K562 (cell line): ENCODE results near the gene DNASE1L2. TPM values are rescaled to one million over a fixed set of nuclear protein-coding genes. Genes with fewer than 3 reads are reported as not detected.
A peak's percentile ranks its signal among the peaks of the same experiment; 100 is the strongest.

Experiments used
- ATAC-seq: fragments of 200-7000 bp; cut with Tn5 transposase; 3 replicates; pipeline ENCODE4 v1.9.1; 2020; ENCODE audit warnings: moderate library complexity
- BruUV-seq: library from RNA; stranded (reverse); fragments of 400-500 nt; replicated peaks from 2 replicates; lab custom pipeline; 2021; lab: Mats Ljungman, UMichigan
- CTCF ChIA-PET: fragments of 300-600 bp; formaldehyde crosslinking; extraction: SDS; loops from one replicate; lab custom pipeline; 2021; ENCODE audit warnings: low intra/inter-chr PET ratio; lab: Yijun Ruan, JAX
- POLR2A ChIA-PET: fragments of 300-600, 350-650 bp; sonication (Branson Sonifier 250); formaldehyde crosslinking; extraction: SDS; loops from one replicate; lab custom pipeline; 2021; ENCODE audit warnings: antibody characterized with exemption, inconsistent platforms; lab: Yijun Ruan, JAX
- DNase-seq, 4 experiments: peaks; one replicate each; pipeline versions ENCODE4 v3.0.0 to v3.0.0-alpha.2; 2011 to 2018; ENCODE audit warnings: low spot score in 3 of 4, mixed read lengths in 3 of 4; ENCODE audit errors: extremely low read depth in 1 of 4
- FAIRE-seq: peaks from 2 replicates; lab custom pipeline; 2011; peaks lifted over from hg19 to GRCh38; lab: Jason Lieb, UNC
- H2AFZ ChIP-seq: 2 replicates; pipeline ENCODE4 v1.6.0; 2011; ENCODE audit warnings: low read depth, low read length, control low read depth, inconsistent platforms
- H3K27ac ChIP-seq: fragments of 200-600 bp; 3 replicates; pipeline ENCODE4 v1.8.0; 2011; ENCODE audit warnings: low read depth, mild to moderate bottlenecking, control low read depth, inconsistent platforms, low read length, moderate library complexity, mixed read lengths; ENCODE audit errors: extremely low read depth
- H3K27me3 ChIP-seq, 2 experiments: fragments of 300-600 bp in 1 of 2; 2 replicates in 1 of 2; 3 replicates in 1 of 2; pipeline versions ENCODE4 v1.6.0 to v1.8.0; 2011; ENCODE audit warnings: inconsistent platforms in 2 of 2, low read length in 2 of 2, mild to moderate bottlenecking in 1 of 2, mixed read lengths in 1 of 2, moderate library complexity in 1 of 2; ENCODE audit not compliant: control insufficient read depth in 2 of 2, insufficient read depth in 2 of 2
- H3K36me3 ChIP-seq: fragments of 300-600 bp; 3 replicates; pipeline ENCODE4 v1.8.0; 2011; ENCODE audit warnings: mild to moderate bottlenecking, low read length, inconsistent platforms; ENCODE audit not compliant: control insufficient read depth, insufficient read depth
- H3K4me1 ChIP-seq, 2 experiments: fragments of 200-600 bp in 1 of 2; replicated peaks in 1 of 2; 2 replicates in 1 of 2; 3 replicates in 1 of 2; pipeline versions ENCODE4 v1.5.1 to v1.8.0; 2011; ENCODE audit warnings: inconsistent platforms in 2 of 2, low read length in 2 of 2, mild to moderate bottlenecking in 1 of 2, mixed read lengths in 1 of 2, moderate library complexity in 1 of 2; ENCODE audit not compliant: control insufficient read depth in 2 of 2, insufficient read depth in 2 of 2
- H3K4me2 ChIP-seq: 2 replicates; pipeline ENCODE4 v1.6.1; 2011; ENCODE audit warnings: low read length, control low read depth, inconsistent platforms, mixed read lengths; ENCODE audit not compliant: insufficient read depth
- H3K4me3 ChIP-seq: fragments of 200-600 bp; sonication (generic), shearing (Covaris generic); 2 replicates; pipeline ENCODE4 v1.5.1; 2016; ENCODE audit warnings: control low read depth, inconsistent platforms
- H3K79me2 ChIP-seq: fragments of 200-600 bp; 3 replicates; pipeline ENCODE4 v1.8.0; 2011; ENCODE audit warnings: low read length, inconsistent platforms; ENCODE audit not compliant: control insufficient read depth, insufficient read depth
- H3K9ac ChIP-seq, 2 experiments: 2 replicates each; pipeline versions ENCODE4 v1.6.0 to v1.6.1; 2011; ENCODE audit warnings: low read depth in 2 of 2, low read length in 2 of 2, control low read depth in 1 of 2, inconsistent platforms in 1 of 2, mild to moderate bottlenecking in 1 of 2, mixed read lengths in 1 of 2; ENCODE audit not compliant: insufficient read depth in 1 of 2
- H3K9me1 ChIP-seq: one replicate; pipeline ENCODE4 v1.6.0; 2011; ENCODE audit warnings: inconsistent platforms, mild to moderate bottlenecking, low read length, moderate library complexity; ENCODE audit not compliant: control insufficient read depth, insufficient read depth
- H3K9me3 ChIP-seq: replicated peaks from 2 replicates; pipeline ENCODE4 v1.5.1; 2011; ENCODE audit warnings: low read depth, low read length, inconsistent platforms; ENCODE audit not compliant: control insufficient read depth, insufficient read depth
- H4K20me1 ChIP-seq: replicated peaks from 2 replicates; pipeline ENCODE4 v1.6.1; 2011; ENCODE audit warnings: low read length, inconsistent platforms, mixed read lengths; ENCODE audit not compliant: control insufficient read depth, insufficient read depth
- CBFB ChIP-seq: sonication (generic); formaldehyde crosslinking; IDR thresholded peaks from 2 replicates; pipeline ENCODE4 v1.4.0; 2020; ENCODE audit warnings: mild to moderate bottlenecking, missing genetic modification reagents
- E2F8 ChIP-seq: fragments of 450-650 bp; IDR thresholded peaks from 2 replicates; pipeline ENCODE4 v1.7.1; 2018; ENCODE audit warnings: mild to moderate bottlenecking, low read depth; ENCODE audit not compliant: partially characterized antibody
- ETS1 ChIP-seq: conservative IDR thresholded peaks from 2 replicates; pipeline ENCODE4 v1.6.1; 2011; ENCODE audit warnings: low read depth, mild to moderate bottlenecking, low read length; ENCODE audit not compliant: control insufficient read depth
- MAFF ChIP-seq: IDR thresholded peaks from 2 replicates; pipeline ENCODE4 v1.6.1; 2012; ENCODE audit warnings: low read length, improper control_type of control experiment
- MECOM ChIP-seq: fragments of 250-450 bp; sonication (Bioruptor Pico); IDR thresholded peaks from 2 replicates; pipeline ENCODE4 v1.8.0; 2022; ENCODE audit warnings: inconsistent platforms
- TOE1 ChIP-seq, 2 experiments: fragments of 450-650 bp in 1 of 2; sonication (generic) in 1 of 2; formaldehyde crosslinking in 1 of 2; IDR thresholded peaks; 2 replicates each; pipeline versions ENCODE4 v1.7.1 to v1.8.0; 2016 to 2022; ENCODE audit warnings: borderline replicate concordance in 2 of 2, mild to moderate bottlenecking in 2 of 2, antibody characterized with exemption in 1 of 2, inconsistent platforms in 1 of 2, low read depth in 1 of 2, missing genetic modification reagents in 1 of 2, moderate library complexity in 1 of 2
- UBTF ChIP-seq, 2 experiments: IDR thresholded peaks; 2 replicates each; pipeline ENCODE4 v1.6.1; 2012; ENCODE audit warnings: improper control_type of control experiment in 2 of 2, low read depth in 2 of 2, low read length in 2 of 2, borderline replicate concordance in 1 of 2
- ZNF277 ChIP-seq: fragments of 250-450 bp; sonication (Bioruptor Pico); IDR thresholded peaks from 2 replicates; pipeline ENCODE4 v1.8.0; 2022; ENCODE audit warnings: inconsistent platforms, mild to moderate bottlenecking, moderate library complexity, borderline replicate concordance
- WGBS: fragments of 100-300 bp; shearing (Covaris generic); methylation state at CpG from one replicate; pipeline ENCODE4 v1.1.6; 2016; ENCODE audit warnings: low coverage, mixed read lengths; ENCODE audit not compliant: insufficient coverage; ENCODE audit errors: missing lambda C conversion rate; 5-methylcytosine and 5-hydroxymethylcytosine counted together
- in situ Hi-C: fragments of 300-500 bp; cut with MboI; formaldehyde crosslinking; loops from 4 replicates; pipeline ENCODE4 v1.15.0; 2018; ENCODE audit warnings: inconsistent platforms, mixed read lengths
- intact Hi-C: fragments of 100-400 bp; cut with micrococcal nuclease; formaldehyde crosslinking; loops from 2 replicates; pipeline ENCODE4 v1.14.2; 2022
- polyA plus RNA-seq, 8 experiments: library from polyadenylated mRNA; depleted of rRNA in 4 of 8; stranded (reverse) in 5 of 8; unstranded in 3 of 8; fragments of >200 nt; fragmentation: Nextera tagmentation in 2 of 8; fragmentation: Illumina TruSeq in 1 of 8; extraction: Ambion mirVana in 2 of 8; extraction: Trizol in 1 of 8; gene quantifications; 2 replicates each; pipeline versions ENCODE4 v1.2.1 to v1.2.3, GENCODE V29; 2011 to 2014; ENCODE audit warnings: inconsistent platforms in 1 of 8, missing spikeins in 1 of 8
- total RNA-seq, 7 experiments: library from RNA; depleted of rRNA in 6 of 7; stranded (reverse); fragments of >200 nt in 6 of 7; fragmentation: Illumina TruSeq in 2 of 7; extraction: Trizol in 2 of 7; gene quantifications; 2 replicates each; pipeline versions ENCODE4 v1.2.1 to v1.2.3, GENCODE V29; 2011 to 2021; ENCODE audit warnings: low replicate concordance in 1 of 7

DNASE1L2 gene
- total and polyA plus RNA-seq, 9 of the 15 experiments (the other 6 are each of a cell fraction or from before 2014, with no cell fraction given), result 0.08 to 2.7 (median 1.7) TPM; not detected in 1

- TF ChIP-seq UBTF (IDR thresholded peaks at IDR 0.05; ENCODE audit: borderline replicate concordance in 1 of 2, low read depth in 2 of 2, low read length in 2 of 2), result 0 out of 4 replicates have a peak, but pooled peaks of 1 of the 2 experiments have one; percentile 66
- TF ChIP-seq, all 486 proteins: peak for 9
Measured at GRCh38 chr16:2196162-2196980, 39.9 kb upstream of the DNASE1L2 start, which contains the start of gene CASKIN1 (continued).

GRCh38 chr16:2196981-2197511, 39.2 kb upstream of the DNASE1L2 start:
- H4K20me1 ChIP-seq, result 0 out of 2 replicates have a peak, but pooled peaks cover 6% of the 10 kb centered on the region
- in situ Hi-C loops (no loop called here), intact Hi-C loops (loop anchor here (5.0 kb wide), 2 partner anchors 55 to 300 kb away; partner anchors contain the start of gene ECI1)
- H3K4me3 ChIP-seq, result no peak overlapping the region
- H3K4me2 ChIP-seq, result peak overlapping the region; percentile 23; the same call in 1 of the 2 replicates
- no peak for DNase-seq
- ChIA-PET CTCF (no interaction called here), POLR2A (interaction anchor here (1.0 kb wide), 1 partner anchor 14 kb away, joined by 3 read pairs; the partner anchor contains the start of gene BRICD5)
- H3K79me2 ChIP-seq, result no peaks in the 10 kb centered on the region
- no peaks in the 10 kb centered on the region for H3K9me1 ChIP-seq
- no peaks in the 10 kb centered on the region for H3K9me3 ChIP-seq
- 71% methylated on average over 12 of the region's 32 CpGs for WGBS
- no peak overlapping the region for H3K27ac ChIP-seq
- peaks cover 0 to 5% of the 10 kb centered on the region in 2 experiments; a peak in 2 of 5 replicates for H3K27me3 ChIP-seq
- no peak for ATAC-seq
- FAIRE-seq, result no peak
- peak overlapping the region; percentile 67; the same call in 1 of the 2 replicates for H2AFZ ChIP-seq
- no TSS peak for BruUV-seq
- peak overlapping the region in 1 of 2 experiments; percentile 85; a peak in 2 of 4 replicates for H3K9ac ChIP-seq
- peaks cover 3 to 51% of the 10 kb centered on the region in 2 experiments; a peak in 4 of 5 replicates for H3K4me1 ChIP-seq
- H3K36me3 ChIP-seq, result no peaks in the 10 kb centered on the region
- no peak for TF ChIP-seq TOE1 (IDR thresholded peaks at IDR 0.05; ENCODE audit: borderline replicate concordance)
- TF ChIP-seq TOE1 (CRISPR knock-in tag; IDR thresholded peaks at IDR 0.05; ENCODE audit: borderline replicate concordance, low read depth), result no peak
- TF ChIP-seq ZNF277, result no peak
- no peak for TF ChIP-seq MECOM
- TF ChIP-seq ETS1, result 0 out of 2 replicates have a peak, but pooled peaks have one; percentile 26
- TF ChIP-seq E2F8, result no peak
- TF ChIP-seq MAFF, result no peak
- TF ChIP-seq CBFB, result no peak
